ENCODE results near the gene BTNL9.
"Not testable (repeated sequence)": the region's sequence is repeated elsewhere in the genome, so short reads cannot be mapped to it uniquely, and the experiment has no call there.

Gene BTNL9

DNA sequence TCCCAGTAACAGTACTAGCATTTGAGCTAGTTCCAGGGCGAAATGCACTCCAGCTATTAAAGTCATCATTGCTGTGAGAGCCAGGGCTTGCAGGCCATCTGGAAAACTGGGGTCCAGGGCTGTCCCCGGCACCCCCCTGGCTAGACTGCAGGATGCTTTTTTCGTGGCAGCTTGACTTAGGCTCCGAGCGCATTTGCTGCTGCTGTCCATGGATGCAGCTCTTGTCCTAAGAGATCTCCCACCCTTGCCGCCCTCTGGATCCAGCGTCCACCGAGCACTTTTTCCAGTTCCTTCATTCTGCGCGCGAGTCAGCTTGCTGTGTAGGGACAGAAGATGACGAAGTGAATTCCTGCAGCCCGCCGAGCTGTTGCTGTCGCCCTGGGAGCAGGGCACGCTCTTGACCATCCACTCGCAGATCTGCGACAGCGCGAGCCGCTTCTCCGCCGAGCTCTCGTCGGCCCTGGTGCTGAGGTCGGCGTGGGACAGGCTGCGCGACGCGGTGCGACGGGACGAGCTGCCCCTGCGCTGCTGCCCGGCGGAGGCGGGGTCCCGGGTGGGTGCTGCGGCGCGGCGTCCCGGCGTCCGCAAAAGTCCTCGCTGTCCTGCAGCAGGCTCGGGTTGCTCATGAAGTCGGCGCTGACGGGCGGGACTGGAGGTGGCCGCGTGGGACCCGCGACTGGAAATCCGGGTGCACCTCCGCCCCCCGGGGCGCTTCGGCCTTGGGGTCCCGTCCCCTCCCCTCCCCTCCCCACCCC is 60.2 kb downstream of the BTNL9 start:
- peak; percentile 56 for DNase-seq (ENCODE audit: low spot score)

DNA sequence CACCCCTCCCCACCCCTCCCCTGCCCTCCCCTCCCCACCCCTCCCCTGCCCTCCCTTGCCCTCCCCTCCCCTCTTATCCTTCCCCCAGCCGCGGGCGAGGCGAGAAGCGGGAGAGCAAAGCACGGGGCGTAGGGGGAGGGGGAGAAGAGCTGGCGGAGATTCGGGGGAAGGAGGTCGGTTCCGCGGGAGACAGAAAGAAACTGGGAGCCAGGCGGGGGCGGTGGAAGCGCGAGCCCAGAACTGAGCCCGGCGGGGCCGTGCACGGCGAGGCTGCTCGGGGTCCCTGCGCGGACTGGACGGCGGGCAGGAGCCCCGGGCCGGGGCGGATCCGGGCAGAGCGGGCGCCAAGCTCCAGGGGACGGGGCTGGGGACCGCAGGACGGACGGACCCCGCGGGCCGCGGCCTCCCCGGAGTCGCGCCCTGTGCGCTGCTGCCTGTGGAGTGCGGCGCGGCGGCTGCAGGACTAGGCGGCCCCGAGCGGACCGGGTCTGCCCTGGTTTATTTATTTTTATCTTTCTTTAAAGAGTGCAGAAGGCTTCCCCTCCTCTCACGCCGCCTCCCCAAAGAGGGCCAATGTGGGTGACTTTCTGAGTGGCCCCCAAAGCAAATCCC is 61.1 kb downstream of the BTNL9 start:
- not testable (repeated sequence) for DNase-seq (ENCODE audit: low spot score)

DNA sequence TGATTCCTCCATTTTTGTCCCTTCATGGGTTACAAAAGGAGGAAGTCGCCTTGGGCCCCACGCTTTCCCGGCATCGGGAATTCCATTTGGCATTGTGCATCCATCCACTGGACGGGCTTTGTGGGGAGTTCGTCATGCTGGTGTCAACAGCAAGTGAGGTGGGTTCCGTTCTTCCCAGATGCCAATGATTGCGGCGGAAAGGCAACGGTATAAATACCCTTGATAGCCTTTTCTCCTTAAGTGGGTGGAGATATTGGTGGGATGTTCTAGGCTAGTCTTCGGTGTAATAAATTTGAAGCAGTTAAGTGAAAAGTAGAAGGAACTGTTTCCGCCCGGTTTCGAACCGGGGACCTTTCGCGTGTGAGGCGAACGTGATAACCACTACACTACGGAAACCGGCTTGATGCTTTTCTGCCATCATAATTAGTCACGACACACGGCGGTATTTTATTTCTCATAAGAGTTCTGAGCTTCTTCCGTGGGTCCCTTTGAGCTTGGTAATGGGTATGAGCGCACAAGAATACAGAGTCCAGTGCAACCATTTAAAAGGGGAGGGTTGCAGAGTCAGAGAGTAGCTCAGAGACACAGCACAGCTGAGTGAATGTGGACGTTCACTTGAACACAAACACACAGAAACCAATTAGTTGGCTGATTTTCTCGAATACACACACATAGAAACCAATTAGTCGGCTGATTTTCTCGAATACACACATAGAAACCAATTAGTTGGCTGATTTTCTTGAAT is 62.0 kb downstream of the BTNL9 start:
- DNase-seq (ENCODE audit: low spot score) = not testable (repeated sequence)

DNA sequence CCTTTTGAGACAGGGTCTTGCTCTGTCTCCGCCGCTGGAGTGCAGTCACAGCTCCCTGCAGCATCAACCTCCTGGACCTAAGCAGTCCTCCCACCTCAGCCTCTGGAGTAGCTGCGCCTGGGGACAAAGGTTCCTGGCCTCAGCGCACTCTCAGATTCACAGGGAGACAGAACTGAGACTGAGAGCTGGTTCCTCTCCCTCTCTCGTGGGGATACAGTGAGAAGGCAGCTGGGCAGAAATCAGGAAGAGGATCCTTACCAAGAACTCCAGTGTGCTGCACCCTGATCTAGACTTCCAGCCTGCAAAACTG is 64.1 kb downstream of the BTNL9 start:
- DNase-seq (ENCODE audit: low spot score) = not testable (repeated sequence)

DNA sequence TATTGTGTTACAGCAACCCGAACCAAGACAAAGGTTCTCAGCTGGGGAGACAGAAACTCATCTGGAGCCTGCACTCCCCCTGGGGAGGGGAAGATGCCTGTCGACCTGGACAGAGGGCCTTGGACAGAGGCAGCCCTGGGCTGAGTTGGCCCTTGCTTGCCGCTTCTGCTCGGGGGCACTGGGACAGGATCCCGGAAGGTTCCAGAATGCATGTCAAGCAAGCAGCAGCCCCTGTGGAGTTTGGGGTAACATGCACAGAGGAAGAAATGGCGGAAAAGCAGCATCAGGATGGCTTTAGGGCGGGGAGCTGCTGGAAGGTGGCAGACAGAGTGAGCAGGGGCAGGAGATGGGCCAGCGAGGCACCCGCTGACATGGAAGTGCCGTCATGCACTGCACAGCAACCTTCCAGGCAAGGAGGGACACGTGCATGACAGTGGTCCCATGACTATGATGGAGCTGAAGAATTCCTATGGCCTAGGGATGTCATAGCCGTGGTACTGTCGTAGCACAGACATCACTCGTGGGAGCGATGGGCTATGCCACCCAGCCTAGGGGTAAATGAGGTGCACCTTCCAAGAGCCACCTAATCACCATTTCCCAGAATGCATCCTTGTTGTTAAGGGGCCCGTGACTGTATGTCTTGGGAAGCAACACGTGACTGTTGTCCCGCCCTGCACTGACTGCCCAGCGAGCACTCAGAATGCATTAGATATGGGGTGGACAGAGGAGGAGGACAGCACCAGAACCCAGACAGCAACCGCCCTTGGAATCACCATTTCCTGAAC is 64.7 kb downstream of the BTNL9 start:
- not testable (repeated sequence) for DNase-seq (ENCODE audit: low spot score)

DNA sequence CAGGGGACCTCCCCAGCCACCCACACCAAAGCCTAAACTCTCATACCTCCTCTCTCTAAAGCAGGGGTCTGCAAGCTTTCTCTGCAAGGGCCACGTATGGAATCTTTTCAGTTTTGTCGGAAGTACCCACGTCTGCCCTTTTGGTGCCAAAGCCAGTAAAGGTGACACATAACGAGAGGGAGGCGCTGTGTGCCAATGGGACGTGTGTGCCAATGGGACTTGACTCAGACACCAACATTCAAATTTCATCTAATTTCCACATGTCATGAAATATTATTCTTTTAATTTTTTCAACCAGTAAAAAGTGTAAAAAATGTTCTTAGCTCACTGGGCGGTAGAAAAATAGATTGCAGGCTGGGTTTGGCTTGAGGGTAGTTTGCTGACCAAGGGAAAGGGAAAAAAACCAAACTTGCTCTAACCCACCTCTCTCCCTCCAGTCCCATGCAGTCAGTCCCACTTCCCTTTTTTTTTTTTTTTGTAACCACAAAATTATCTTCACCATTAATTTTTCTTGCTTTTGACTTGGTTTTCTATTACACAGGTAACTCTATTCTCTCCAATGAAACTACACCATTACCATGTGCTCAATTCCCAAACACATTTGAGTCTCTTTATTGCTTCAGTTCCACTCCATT is 65.4 kb downstream of the BTNL9 start:
- DNase-seq (ENCODE audit: low spot score) = no peak

DNA sequence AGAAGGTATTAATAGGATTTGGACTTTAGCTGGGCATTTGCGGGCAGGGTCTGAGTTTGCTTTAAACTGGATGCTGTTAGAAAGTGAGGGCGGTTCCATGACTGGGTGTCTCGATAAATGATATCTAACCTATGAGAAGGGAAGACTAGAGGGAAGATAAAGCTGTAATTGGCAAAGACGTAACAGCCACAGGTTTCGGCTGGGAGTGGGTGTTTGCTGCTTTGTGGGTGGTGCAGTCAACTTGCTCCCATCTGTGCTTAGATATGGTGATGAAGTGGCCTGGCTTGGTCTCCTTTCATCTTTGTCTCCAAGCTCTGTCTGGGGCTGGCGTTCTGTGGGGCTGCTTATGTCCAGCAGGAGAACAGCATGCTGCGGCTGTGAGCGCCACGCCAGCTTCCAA is 67.6 kb downstream of the BTNL9 start:
- DNase-seq (ENCODE audit: low spot score) = no peak

DNA sequence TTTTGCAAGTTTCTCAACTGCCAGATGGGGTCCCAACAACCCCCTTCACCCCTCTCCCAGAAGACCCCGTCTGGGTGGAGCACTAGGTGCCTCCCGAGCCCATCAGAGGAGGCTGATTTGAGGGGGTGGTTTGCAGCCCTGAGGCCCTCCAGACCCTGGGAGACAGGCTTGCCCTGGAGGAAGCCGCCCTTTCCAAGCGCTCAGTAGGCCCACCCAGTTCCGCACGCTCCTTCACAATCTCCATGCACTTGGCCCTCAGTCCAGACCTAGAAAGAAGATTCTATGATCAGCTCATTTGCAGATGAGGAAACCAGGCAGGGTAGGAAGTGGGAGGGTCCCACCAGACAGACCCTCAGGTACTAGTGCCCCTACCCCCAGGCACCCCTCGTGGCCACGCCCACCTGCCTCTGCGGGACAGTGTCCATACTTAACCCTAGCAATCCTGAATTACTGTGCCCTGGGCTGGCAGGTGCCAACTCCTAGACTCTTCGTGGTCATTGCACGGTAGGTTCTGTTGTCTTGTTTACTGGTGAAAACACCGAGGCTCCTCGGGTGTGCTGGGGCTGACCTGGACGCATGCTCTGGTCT is 68.6 kb downstream of the BTNL9 start:
- DNase-seq (ENCODE audit: low spot score) = no peak

DNA sequence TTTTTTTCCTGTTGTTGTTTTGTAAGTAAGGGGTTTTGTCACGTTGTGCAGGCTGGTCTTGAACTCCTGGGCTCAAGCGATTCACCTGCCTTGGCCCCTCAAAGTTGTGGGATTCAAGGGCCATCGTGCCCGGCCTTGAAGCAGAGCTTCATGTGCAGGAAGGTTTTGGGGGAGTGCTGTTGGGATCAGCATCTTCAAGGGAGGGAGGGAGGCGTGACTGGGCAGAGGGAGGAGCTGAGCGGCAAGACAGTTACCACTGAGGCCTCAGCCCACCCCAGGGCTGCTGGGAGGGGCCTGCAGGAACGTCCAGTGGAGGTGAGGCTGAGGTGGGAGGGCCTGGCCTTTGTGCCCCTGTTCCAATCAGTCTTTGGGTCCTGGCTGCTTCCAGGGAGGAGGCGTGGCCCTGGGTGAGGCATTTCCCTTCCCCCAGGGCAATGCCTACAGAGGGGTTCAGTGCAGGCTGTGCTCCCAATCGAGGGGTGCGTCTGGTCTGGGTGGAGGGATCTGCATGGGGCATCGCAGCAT is 69.5 kb downstream of the BTNL9 start:
- DNase-seq (ENCODE audit: low spot score) = no peak

DNA sequence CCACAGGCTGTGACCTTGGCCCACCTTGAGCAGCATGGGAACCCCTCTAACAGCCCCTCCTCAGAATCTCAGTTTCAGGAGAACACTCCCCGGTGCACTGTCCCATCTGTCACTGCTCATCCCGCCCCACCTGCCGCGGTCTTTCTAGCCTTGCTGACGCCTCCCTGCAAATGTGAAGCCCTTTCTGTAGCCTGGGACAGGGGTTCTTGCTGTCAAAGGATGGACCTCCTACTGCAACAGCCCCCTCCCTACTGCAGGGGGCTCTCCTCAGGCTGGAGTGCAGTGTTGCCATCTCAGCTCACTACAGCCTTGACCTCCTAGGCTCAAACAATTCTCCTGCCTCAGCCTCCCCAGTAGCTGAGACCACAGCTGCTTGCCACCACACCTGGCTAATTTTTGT is 70.9 kb downstream of the BTNL9 start:
- no peak for DNase-seq (ENCODE audit: low spot score)

Data from cerebellar cortex (tissue), 1 donor.